BLaER1 treated with 17β-estradiol and CSF1 and Interleukin-3, amounts not matched to agents 10 nM and 100 nM (cell line): ENCODE results near the gene GSTM5.
"Not testable (repeated sequence)": the region's sequence is repeated elsewhere in the genome, so short reads cannot be mapped to it uniquely, and the experiment has no call there.

Experiments
- H3K27ac ChIP-seq, 11 experiments: shearing (Covaris generic); formaldehyde crosslinking; 2 replicates each; pipeline ENCODE4 v1.8.1; 2022
- H3K27me3 ChIP-seq, 11 experiments: shearing (Covaris generic); formaldehyde crosslinking; 2 replicates each; pipeline ENCODE4 v1.8.1; 2022
- H3K36me3 ChIP-seq, 11 experiments: shearing (Covaris generic); formaldehyde crosslinking; 2 replicates each; pipeline ENCODE4 v1.8.1; 2022
- H3K4me1 ChIP-seq, 10 experiments: shearing (Covaris generic); formaldehyde crosslinking; 2 replicates each; pipeline ENCODE4 v1.8.1; 2022
- H3K4me2 ChIP-seq, 11 experiments: shearing (Covaris generic); formaldehyde crosslinking; 2 replicates each; pipeline ENCODE4 v1.8.1; 2022
- H3K4me3 ChIP-seq, 10 experiments: shearing (Covaris generic); formaldehyde crosslinking; 2 replicates each; pipeline ENCODE4 v1.8.1; 2022
- H3K9ac ChIP-seq, 11 experiments: shearing (Covaris generic); formaldehyde crosslinking; 2 replicates each; pipeline ENCODE4 v1.8.1; 2022
- H3K9me3 ChIP-seq, 11 experiments: shearing (Covaris generic); formaldehyde crosslinking; replicated peaks in 1 of 11; 2 replicates each; pipeline ENCODE4 v1.8.1; 2022
- H4K20me1 ChIP-seq, 11 experiments: shearing (Covaris generic); formaldehyde crosslinking; 2 replicates each; pipeline ENCODE4 v1.8.1; 2022
- Cebpa-rat ChIP-seq, 11 experiments: shearing (Covaris generic); IDR thresholded peaks; 2 replicates each; pipeline ENCODE4 v1.8.1; 2022

Gene GSTM5

DNA sequence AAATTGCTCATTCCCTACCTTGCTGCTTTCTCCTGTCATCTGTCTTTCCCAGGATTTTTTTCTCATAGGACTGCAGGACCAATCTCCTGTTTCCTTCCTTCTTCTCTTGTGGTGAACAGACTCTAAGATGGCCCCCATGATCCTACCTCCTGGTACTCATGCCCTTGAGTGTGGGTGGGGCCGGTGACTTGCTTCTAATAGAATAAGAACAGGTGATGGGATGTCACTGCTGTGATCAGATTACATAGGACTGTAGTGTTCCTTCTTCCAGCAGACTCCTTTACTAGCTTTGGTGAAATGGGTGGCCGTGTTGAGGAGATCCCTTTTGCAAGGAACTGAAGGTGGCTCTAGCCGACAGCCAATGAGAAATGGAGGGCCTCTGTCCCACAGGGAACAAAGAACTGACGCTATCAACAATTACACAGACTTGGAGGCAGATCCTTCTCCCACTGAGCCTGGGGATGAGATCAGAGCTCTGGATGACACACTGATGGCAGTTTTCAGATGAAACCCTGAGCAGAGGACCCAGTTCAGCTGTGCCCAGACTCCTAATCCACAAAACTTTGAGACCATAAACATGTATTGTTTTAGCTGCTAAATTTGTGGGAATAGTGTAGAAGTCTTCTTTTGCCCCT lies 21.3 kb downstream of the GSTM5 start:
- H3K4me1 ChIP-seq: no peaks in the 10 kb centered on the region

DNA sequence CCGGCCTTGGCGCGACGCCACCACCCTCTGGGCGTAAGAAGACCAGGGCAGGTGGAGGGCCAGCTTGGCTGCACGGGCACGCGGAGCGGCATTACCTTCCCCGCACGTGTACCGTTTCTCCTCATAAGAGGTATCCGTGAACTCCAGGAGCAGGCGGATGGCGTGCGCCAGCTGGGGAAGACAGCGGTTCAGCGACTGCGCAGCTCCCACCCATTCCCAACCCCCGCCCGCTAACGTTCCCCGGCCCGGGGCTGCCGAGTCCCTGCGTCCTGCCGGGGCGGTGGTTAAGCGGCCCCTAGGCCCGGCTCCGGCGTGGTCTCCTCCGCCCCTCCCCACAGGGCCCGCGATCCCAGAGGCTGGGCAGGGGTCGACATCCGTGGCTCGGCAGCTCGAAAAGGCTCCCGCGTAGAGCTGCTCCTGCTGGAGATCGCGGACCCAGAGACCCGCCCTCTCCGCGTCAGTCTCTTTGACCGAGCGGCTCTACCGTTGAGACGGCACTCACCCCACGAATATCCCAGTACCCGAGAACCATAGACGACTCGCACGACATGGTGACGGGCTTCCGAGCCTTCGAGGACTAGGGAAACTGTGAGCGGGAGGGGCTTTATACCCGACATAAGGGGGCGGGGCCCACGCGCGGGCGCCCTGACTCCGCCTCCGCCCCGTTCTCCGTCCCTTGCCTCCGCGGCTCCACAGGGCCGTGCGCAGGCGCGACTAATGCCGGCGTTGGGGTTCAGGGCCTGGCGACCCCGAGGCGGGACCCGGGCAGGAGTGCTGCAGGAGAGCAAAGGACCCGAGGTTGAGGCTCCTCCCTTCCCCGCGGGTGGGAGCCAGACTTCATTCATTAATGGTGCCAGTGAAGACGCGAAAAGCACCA lies 27.9 kb downstream of the GSTM5 start:
- H3K36me3 ChIP-seq: no peaks in the 10 kb centered on the region
- H3K27me3 ChIP-seq: peaks cover 22 to 43% (median 34%) of the 10 kb centered on the region in 11 experiments
- peak overlapping the region in 1 of 10 experiments; percentile 18; a peak in 4 of 20 replicates for H3K4me3 ChIP-seq
- peaks cover 15 to 23% (median 18%) of the 10 kb centered on the region in 11 experiments for H3K9me3 ChIP-seq
- no peak overlapping the region for H3K4me2 ChIP-seq
- no peak overlapping the region for H3K9ac ChIP-seq
- H4K20me1 ChIP-seq: no peaks in the 10 kb centered on the region
- H3K27ac ChIP-seq: no peak overlapping the region
- H3K4me1 ChIP-seq: no peaks in the 10 kb centered on the region
- TF ChIP-seq Cebpa-rat (IDR thresholded peaks at IDR 0.05): no peak

More for the DNA sequence above, 21.3 kb downstream of the GSTM5 start:
- Histone ChIP-seq H4K20me1 (no peaks in the 10 kb centered on the region), H3K4me2 (no peak overlapping the region), H3K27ac (no peak overlapping the region), H3K9me3 (peaks cover 0 to 10% (median 0%) of the 10 kb centered on the region in 11 experiments; a peak in 2 of 22 replicates), H3K9ac (no peak overlapping the region), H3K36me3 (no peaks in the 10 kb centered on the region), H3K4me3 (no peak overlapping the region), H3K27me3 (peaks cover 0 to 6% (median 0%) of the 10 kb centered on the region in 11 experiments; a peak in 1 of 22 replicates)
- TF ChIP-seq Cebpa-rat (IDR thresholded peaks at IDR 0.05): no peak

DNA sequence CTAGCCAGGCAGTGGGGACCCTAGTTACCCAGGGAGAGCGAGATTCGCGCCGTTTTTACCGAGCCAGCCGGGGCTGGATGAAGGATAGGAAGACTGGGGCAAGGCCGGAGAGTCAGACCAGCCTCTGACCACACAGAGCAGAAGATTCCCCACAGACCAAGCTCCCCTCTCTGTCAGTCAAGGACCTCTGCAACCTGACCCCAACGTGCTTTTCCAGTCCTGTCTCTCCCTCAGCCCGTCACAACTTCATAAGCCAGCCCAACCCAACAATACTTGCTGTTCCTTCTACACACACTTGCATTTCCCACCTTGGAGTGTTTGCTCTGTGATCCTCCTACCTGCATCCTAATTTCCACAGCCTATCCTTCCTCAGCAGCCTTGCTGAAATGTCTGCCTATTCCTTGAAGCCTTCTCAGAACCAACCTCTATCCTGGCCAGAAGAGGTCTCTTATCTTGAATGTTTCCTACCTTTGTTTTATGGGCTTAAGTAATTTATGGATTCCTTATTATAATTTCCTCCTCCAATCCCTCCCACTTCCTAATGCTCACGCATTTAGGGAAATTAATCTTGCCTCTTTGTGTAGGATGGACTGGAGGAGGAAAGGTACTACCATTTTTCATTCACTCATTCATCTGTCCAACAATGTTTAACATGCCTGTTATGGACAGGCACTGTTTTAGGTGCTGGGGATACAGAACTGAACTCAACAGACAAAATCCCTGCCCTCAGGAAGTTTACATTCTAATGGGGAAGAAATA lies 28.7 kb downstream of the GSTM5 start, which contains the start of gene GSTM3:
Gene GSTM3, minus strand, starts transcription at position 424 of the 759 bp plus-strand sequence. CDS start 751 bp downstream, outside the sequence.
- H3K4me3 ChIP-seq: peak within 1 kb of the TSS in 1 of 10 experiments; percentile 18; a peak in 4 of 20 replicates
- H3K4me1 ChIP-seq: no peaks in the 10 kb centered on the region
- H4K20me1 ChIP-seq: no peaks in the 10 kb centered on the region
- H3K9ac ChIP-seq: no peak within 1 kb of the TSS
- no peak within 1 kb of the TSS for H3K4me2 ChIP-seq
- H3K9me3 ChIP-seq: peaks cover 15 to 23% (median 18%) of the 10 kb centered on the region in 11 experiments
- no peak for TF ChIP-seq Cebpa-rat (IDR thresholded peaks at IDR 0.05)
- no peak within 1 kb of the TSS for H3K27ac ChIP-seq
- peaks cover 22 to 43% (median 34%) of the 10 kb centered on the region in 11 experiments for H3K27me3 ChIP-seq
- no peaks in the 10 kb centered on the region for H3K36me3 ChIP-seq

DNA sequence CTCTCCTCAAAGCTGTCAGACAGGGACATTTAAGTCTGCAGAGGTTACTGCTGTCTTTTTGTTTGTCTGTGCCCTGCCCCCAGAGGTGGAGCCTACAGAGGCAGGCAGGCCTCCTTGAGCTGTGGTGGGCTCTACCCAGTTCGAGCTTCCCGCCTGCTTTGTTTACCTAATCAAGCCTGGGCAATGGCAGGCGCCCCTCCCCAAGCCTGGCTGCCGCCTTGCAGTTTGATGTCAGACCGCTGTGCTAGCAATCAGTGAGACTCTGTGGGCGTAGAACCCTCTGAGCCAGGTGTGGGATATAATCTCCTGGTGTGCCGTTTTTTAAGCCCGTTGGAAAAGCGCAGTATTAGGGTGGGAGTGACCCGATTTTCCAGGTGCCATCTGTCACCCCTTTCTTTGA lies 36.3 kb downstream of the GSTM5 start:
- H3K4me1 ChIP-seq, H3K36me3 ChIP-seq, H3K9ac ChIP-seq, H3K27ac ChIP-seq, H3K27me3 ChIP-seq, H3K4me2 ChIP-seq, H3K4me3 ChIP-seq, H4K20me1 ChIP-seq: not testable (repeated sequence)
- peaks cover 0 to 12% (median 4%) of the 10 kb centered on the region in 11 experiments; a peak in 4 of 22 replicates for H3K9me3 ChIP-seq

DNA sequence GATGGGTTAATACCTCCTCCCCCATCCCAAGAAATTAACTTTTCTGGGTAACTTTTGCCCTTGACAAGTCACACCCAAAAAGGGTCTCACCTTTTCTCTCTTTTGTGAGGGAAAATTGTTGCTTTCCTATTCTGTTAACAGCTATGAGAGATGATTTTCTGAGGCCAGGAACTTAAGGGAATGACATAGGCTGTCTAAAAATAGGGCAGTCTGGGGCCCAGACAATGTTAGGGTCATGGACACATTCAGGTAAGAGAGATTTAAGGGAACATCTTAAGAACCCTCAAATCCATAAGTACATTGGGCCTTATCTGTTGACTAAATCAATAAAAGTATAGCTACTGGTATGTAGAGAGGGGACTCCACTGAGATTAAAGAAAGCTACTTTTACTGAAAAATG lies 37.2 kb downstream of the GSTM5 start:
- Histone ChIP-seq H3K9me3 (peaks cover 0 to 12% (median 4%) of the 10 kb centered on the region in 11 experiments; a peak in 4 of 22 replicates), H3K9ac (no peak overlapping the region), H3K36me3 (no peaks in the 10 kb centered on the region), H3K27ac (no peak overlapping the region), H4K20me1 (no peaks in the 10 kb centered on the region), H3K4me1 (no peaks in the 10 kb centered on the region), H3K4me3 (no peak overlapping the region), H3K27me3 (no peaks in the 10 kb centered on the region), H3K4me2 (no peak overlapping the region)
- no peak for TF ChIP-seq Cebpa-rat (IDR thresholded peaks at IDR 0.05)

DNA sequence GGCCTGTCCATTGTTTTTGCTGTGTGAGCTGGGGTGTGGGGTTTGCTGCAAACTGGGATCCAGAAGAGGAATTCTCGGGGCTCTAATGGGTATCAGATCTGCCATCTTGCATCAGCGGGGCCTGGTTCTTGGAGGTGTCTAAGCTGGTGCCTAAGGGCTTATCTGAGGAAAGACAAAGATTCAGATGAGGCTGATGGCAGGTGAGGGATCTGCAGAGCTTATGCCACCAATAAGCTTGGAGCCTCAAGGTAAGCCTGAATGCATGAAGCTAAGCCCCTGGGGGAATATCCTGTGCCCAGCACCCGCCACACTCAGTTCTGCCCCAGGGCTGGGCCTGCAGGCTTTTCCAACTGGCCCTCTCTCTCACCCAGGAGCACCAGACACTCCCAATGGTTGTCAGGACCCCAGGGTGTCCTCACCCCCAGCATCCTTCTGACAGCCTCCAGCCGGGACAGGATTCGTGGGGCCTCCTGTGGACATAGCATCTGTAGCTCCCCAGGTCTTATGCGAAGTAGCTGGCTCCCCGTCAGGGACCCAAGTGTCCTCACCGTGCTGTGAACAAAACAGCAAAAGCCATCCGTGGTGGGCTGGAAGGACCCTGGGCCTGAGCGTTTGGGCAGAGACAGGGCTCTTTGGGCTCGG lies 38.3 kb downstream of the GSTM5 start:
- no peak overlapping the region for H3K9ac ChIP-seq
- H3K4me3 ChIP-seq: no peak overlapping the region
- H3K27me3 ChIP-seq: no peaks in the 10 kb centered on the region
- H4K20me1 ChIP-seq: no peaks in the 10 kb centered on the region
- H3K9me3 ChIP-seq: peaks cover 0 to 12% (median 4%) of the 10 kb centered on the region in 11 experiments; a peak in 4 of 22 replicates
- H3K36me3 ChIP-seq: no peaks in the 10 kb centered on the region
- H3K27ac ChIP-seq: no peak overlapping the region
- no peak for TF ChIP-seq Cebpa-rat (IDR thresholded peaks at IDR 0.05)
- no peak overlapping the region for H3K4me2 ChIP-seq
- no peaks in the 10 kb centered on the region for H3K4me1 ChIP-seq

DNA sequence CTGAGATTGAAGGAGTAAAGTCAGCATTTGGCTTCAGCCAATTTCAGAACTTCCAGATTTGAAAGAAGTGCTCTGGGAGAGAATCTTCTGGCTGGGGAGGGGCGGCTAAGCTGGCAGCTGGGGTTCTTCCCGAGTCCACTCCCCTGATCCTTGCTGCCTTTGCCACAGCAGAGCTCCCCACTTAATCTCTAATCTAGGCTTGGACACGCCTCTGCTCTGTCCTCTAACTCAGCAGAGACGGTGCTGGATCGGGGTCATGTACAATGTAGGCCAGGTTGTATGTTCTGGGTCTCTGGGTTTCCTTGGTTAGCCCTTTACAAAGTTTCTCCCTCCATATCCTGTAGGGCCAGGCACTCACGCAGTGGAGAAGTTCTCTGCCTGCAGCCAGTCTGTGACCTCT lies 38.9 kb downstream of the GSTM5 start:
- Histone ChIP-seq H3K27me3 (no peaks in the 10 kb centered on the region), H3K36me3 (no peaks in the 10 kb centered on the region), H3K27ac (no peak overlapping the region), H4K20me1 (no peaks in the 10 kb centered on the region), H3K4me3 (no peak overlapping the region), H3K4me1 (no peaks in the 10 kb centered on the region), H3K9ac (no peak overlapping the region), H3K9me3 (peaks cover 0 to 12% (median 4%) of the 10 kb centered on the region in 11 experiments; a peak in 4 of 22 replicates), H3K4me2 (no peak overlapping the region)
- TF ChIP-seq Cebpa-rat (IDR thresholded peaks at IDR 0.05): no peak

DNA sequence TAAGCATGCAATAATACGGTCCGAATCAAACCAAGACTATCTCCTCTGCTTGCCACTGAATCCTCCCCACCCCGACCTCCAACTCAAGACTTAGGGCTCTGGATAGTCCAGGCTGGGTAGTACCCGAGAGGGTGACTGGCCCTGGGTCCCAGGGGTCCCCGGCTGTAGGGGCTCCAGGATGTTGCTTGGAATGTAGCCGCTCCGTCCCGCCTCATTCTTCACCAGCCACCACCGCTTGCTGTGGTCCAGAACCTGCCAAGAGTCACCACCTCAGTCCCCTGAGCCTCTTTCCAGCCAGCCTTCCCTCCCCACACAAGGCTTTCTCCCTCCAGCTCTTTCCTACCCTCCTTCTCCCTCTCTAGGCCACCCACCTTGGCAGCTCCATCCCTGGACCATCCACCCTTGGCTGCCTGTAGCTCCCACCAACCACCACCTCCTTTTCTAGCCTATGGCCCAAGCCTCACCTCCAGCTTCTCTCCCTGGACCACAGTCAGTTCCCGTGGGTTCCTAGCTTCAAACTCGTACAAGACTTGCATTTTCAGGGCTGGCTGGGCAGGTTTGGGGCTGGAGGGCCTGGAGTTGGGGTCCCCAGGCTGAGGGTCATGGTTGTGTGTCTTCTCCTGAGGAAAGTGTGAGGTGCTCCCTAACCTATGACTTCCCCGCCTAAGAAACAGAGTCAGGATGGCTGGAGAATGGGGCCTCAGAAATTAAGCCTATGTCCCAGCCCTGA lies 39.6 kb downstream of the GSTM5 start:
- Histone ChIP-seq H3K9ac (no peak overlapping the region), H3K4me1 (no peaks in the 10 kb centered on the region), H3K27ac (no peak overlapping the region), H3K9me3 (peaks cover 0 to 12% (median 4%) of the 10 kb centered on the region in 11 experiments; a peak in 4 of 22 replicates), H3K27me3 (no peaks in the 10 kb centered on the region), H3K4me2 (no peak overlapping the region), H4K20me1 (no peaks in the 10 kb centered on the region), H3K36me3 (no peaks in the 10 kb centered on the region), H3K4me3 (no peak overlapping the region)
- TF ChIP-seq Cebpa-rat (IDR thresholded peaks at IDR 0.05): no peak
